WI38 (cell line): ENCODE data around the gene AHCYL1.

Experiments used
- H3K4me3 ChIP-seq: 2 replicates; pipeline ENCODE4 v1.5.1; 2011; ENCODE audit warnings: low read depth, mild to moderate bottlenecking, control low read depth, low read length
- TF ChIP-seq, protein P1 (sequence below): IDR thresholded peaks from 2 replicates; pipeline ENCODE4 v1.5.1; 2012; ENCODE audit warnings: low read depth, mild to moderate bottlenecking, control low read depth, low read length

AHCYL1 gene

DNA sequence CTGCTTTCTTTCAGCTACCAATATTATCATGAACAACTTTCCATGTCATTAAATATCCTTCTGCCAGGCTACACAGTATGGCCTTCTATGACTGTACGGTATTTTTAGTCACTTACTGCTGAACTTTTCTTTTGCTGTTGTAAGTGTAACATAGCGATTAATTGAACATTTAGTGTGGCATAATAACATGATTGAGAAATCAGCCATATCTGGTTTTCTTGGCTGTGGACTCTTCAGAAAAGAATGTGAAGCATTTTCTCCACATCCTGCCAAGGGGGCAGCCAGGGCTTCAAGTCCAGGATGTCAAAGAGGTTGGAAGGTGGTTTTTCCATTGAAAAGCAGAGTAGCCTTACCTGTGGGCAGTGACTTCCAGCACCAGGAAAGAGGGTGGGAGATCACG, 8.8 kb upstream of the AHCYL1 start:
- TF ChIP-seq, protein P1, sequence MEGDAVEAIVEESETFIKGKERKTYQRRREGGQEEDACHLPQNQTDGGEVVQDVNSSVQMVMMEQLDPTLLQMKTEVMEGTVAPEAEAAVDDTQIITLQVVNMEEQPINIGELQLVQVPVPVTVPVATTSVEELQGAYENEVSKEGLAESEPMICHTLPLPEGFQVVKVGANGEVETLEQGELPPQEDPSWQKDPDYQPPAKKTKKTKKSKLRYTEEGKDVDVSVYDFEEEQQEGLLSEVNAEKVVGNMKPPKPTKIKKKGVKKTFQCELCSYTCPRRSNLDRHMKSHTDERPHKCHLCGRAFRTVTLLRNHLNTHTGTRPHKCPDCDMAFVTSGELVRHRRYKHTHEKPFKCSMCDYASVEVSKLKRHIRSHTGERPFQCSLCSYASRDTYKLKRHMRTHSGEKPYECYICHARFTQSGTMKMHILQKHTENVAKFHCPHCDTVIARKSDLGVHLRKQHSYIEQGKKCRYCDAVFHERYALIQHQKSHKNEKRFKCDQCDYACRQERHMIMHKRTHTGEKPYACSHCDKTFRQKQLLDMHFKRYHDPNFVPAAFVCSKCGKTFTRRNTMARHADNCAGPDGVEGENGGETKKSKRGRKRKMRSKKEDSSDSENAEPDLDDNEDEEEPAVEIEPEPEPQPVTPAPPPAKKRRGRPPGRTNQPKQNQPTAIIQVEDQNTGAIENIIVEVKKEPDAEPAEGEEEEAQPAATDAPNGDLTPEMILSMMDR, result no peak
- H3K4me3 ChIP-seq, result no peak overlapping the region

- H3K4me3 ChIP-seq, result no peak overlapping the region
- TF ChIP-seq, protein P1, result no peak
Measured at GRCh38 chr1:109976762-109977161, 7.8 kb upstream of the AHCYL1 start.

DNA sequence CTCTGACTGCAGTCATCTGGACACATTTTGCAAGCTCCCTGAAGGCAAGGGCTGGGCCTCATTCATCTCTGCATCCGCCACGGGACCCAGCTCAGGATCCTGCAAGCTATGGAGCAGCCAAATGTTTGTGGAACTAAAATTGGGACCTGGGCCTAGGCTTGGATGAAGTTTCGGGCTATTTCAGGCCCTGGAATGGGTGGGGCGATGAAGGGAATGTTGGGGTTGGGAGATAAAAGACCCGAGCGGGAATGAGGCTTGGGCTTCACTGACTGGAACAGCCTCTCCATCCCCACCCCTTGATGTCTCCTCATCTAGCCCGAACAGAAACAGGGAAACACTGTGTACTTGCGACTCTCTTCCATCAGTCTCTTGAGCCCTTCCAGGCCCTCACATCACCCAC, 7.3 kb upstream of the AHCYL1 start:
- TF ChIP-seq, protein P1, result no peak
- H3K4me3 ChIP-seq, result no peak overlapping the region

DNA sequence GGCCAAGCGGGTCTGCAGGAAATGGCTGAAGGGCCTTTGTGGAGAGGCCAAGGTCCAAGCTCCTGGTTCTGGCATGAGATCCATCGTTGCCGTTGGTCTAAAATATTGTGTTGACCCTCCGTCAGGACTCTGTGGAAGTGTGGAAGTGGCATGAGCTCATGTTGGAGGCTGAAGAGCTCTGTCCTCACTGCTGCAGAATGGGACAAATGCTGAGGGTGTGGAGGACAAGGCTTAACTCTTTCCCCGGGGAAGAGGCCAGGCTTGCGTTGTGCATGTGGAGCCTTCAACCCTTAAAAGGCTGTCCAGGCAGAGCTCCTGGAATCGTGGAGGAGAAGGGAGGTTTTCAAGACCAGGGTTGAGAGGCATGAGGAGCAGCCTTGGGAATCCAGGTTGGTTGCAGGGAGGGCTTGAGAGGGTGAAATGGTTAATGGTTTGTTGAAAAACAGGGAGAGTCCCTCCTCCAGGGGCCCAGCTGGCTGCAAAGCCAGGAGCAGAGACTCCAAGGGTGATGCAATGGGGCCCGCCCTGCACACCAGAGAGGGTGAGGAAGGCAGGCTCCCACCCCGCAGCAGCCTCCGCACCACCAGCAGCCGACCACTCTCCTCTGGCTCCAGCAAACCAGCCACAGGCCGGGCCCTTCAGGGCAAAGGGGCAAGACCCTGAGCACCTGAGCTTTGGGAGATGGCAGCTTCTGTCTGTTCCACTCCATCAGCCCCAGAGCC, 6.7 kb upstream of the AHCYL1 start:
- TF ChIP-seq, protein P1, result no peak
- H3K4me3 ChIP-seq, result no peak overlapping the region

DNA sequence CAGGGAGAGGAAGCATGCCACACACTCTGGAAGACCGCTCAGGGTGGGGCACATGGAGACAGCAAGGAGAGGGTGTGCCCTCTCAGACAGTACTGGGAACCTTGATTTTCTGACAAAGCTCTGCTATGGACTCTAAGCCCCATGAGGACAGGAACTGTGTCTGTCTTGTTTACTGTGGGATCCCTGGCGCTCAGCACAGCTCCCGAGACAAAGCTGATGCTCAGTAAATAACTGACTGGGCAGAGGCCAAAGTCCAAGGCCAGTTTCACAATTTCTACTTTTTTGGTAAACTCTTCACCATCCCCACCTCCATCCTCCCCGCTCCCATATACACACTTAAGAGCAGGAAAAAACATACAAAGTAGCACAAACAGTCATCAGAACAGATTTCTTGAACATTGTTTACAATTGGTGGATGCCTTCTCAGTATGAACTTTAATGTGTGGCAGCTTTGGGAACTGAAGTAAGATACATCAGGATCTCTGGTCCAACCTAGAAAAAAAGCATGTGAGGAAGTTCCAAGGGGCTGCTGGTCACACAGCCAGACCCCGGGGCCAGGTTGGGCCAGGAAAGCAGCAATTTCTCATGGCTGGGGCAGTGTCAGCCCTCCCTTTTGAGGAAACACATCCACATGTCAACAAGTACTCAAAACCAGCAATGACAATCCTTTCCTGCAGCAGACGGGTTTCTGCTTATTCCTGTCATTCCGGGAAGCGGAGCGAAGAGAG, 5.6 kb upstream of the AHCYL1 start:
- no peak overlapping the region for H3K4me3 ChIP-seq

DNA sequence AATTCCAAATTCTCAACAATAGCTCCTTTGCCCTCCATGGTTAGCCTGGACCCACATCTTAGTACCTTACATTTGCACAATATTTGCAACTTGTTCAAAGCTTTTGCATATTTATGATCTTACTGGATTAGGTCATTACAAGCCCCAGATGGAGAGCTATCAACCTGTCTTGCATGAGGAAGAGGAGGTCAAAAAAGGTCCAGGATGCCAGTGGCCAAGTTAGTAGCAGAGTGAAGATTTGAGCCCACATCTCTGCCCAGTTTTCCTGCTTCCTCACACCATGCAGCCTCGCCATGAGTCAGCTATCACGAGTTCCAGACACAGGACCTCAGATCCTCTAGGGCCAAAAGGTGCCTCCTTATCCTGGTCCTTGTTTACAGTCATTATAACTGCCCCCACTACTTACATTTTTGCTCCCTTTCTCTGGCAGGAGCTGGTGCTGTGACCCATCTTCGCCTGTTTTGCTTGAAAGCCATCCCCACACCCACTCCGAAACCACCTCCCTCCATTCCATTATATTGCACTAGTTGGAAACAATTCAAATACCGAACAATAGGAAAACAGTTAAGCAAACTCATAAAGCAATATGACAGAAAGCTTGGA, 5.0 kb upstream of the AHCYL1 start:
- H3K4me3 ChIP-seq, result no peak overlapping the region
- TF ChIP-seq, protein P1, result no peak

More for the DNA sequence above, 5.6 kb upstream of the AHCYL1 start:
- TF ChIP-seq, protein P1, result no peak
